ENCODE measurements around the gene TMEM59L. TPM values are rescaled to one million over a fixed set of nuclear protein-coding genes. Genes with fewer than 3 reads are reported as not detected.

Gene TMEM59L
- total and polyA plus RNA-seq, 10 of the 15 experiments (the other 5 are each of a cell fraction or from before 2014, with no cell fraction given), result 0.06 TPM; not detected in 9

DNA sequence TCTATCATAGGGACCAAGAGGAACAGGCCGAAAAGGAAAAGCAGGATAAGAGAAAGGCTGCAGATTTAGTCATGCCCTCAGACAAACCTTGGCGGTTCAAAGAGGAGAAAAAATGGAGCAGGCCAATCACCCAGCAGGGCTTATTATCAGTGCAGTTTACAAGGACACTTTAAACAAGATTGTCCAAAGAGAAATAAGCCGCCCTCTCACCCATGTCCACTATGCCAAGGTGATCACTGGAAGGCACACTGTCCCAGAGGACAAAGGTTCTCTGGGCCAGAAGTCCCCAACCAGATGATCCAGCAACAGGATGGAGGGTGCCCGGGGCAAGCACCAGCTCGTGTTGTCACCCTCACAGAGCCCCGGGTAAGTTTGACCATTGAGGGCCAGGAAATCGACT, 32.4 kb upstream of the TMEM59L start (continued):
- no peak for TF ChIP-seq ATF7 (IDR thresholded peaks at IDR 0.05; ENCODE audit: low read depth)
- TF ChIP-seq POLR2AphosphoS5 (IDR thresholded peaks at IDR 0.05; ENCODE audit: low read length), result no peak
- TF ChIP-seq IRF4 (IDR thresholded peaks at IDR 0.05; ENCODE audit: low read depth, low read length), result no peak

DNA sequence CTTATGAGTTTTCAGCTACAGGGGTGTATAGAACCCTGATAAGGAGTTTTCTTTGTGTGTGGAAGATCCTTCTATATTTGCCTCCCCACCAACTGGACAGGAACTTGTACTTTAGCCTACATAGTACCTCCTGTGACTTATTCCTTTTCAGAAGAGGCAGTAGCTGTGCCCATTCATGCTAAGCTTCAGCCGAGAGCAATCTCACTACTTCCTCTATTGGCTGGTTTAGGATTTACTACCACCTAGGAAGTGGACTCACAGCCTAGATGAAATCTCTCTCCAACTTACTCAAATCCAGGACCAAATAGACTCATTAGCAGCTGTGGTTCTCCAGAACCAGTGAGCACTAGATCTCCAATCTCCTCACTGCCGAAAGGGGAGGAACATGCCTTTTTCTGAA, 26.4 kb upstream of the TMEM59L start:
- no TSS peak for BruUV-seq (replicated peaks)
- POLR2A ChIA-PET, result interaction anchor here (1.0 to 6.0 kb wide), 7 partner anchors 10 to 307 kb away, joined by 3 to 43 read pairs (median 7); partner anchors contain the start of genes ELL, FKBP8, KXD1 and UBA52
- peak; percentile 4; the same call in 1 of the 2 replicates for TF ChIP-seq SPI1 (IDR thresholded peaks at IDR 0.05; ENCODE audit: borderline replicate concordance, insufficient read depth, low read depth, low read length)
- no peak for TF ChIP-seq PAX8 (IDR thresholded peaks at IDR 0.05)
- no peak for TF ChIP-seq EGR1 (IDR thresholded peaks at IDR 0.05; ENCODE audit: borderline replicate concordance in 1 of 2, low read depth in 2 of 2, low read length in 2 of 2)
- TF ChIP-seq, protein P1, sequence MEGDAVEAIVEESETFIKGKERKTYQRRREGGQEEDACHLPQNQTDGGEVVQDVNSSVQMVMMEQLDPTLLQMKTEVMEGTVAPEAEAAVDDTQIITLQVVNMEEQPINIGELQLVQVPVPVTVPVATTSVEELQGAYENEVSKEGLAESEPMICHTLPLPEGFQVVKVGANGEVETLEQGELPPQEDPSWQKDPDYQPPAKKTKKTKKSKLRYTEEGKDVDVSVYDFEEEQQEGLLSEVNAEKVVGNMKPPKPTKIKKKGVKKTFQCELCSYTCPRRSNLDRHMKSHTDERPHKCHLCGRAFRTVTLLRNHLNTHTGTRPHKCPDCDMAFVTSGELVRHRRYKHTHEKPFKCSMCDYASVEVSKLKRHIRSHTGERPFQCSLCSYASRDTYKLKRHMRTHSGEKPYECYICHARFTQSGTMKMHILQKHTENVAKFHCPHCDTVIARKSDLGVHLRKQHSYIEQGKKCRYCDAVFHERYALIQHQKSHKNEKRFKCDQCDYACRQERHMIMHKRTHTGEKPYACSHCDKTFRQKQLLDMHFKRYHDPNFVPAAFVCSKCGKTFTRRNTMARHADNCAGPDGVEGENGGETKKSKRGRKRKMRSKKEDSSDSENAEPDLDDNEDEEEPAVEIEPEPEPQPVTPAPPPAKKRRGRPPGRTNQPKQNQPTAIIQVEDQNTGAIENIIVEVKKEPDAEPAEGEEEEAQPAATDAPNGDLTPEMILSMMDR (IDR thresholded peaks at IDR 0.05 in 2 of 3, conservative IDR thresholded peaks at IDR 0.05 in 1 of 3; ENCODE audit: control insufficient read depth in 2 of 3, extremely low read depth in 1 of 3, insufficient read depth in 1 of 3, low read depth in 3 of 3, low read length in 3 of 3), result peak in 2 of 3 experiments; percentile 13 to 20; a peak in 1 of 6 replicates
- no peak for TF ChIP-seq CHD1 (IDR thresholded peaks at IDR 0.05; ENCODE audit: low read depth, low read length)
- Histone ChIP-seq H3K27me3 (replicated peaks in 1 of 2; ENCODE audit: control insufficient read depth in 2 of 2, insufficient read depth in 2 of 2, low read length in 1 of 2) (no peaks in the 10 kb centered on the region), H2AFZ (ENCODE audit: control insufficient read depth, low read depth, low read length) (peak overlapping the region; percentile 61), H3K4me1 (ENCODE audit: control insufficient read depth, insufficient read depth, low read length) (peaks cover 27% of the 10 kb centered on the region), H3K4me3 (no peak overlapping the region), H3K36me3 (ENCODE audit: control insufficient read depth in 2 of 2, insufficient read depth in 2 of 2, low read length in 1 of 2) (peaks cover 0 to 3% of the 10 kb centered on the region in 2 experiments; a peak in 1 of 4 replicates), H4K20me1 (ENCODE audit: control insufficient read depth, insufficient read depth) (no peaks in the 10 kb centered on the region), H3K9ac (ENCODE audit: control insufficient read depth, insufficient read depth, low read length) (no peak overlapping the region), H3K4me2 (ENCODE audit: control insufficient read depth, insufficient read depth) (no peak overlapping the region), H3K79me2 (ENCODE audit: control insufficient read depth, insufficient read depth, low read length) (peaks cover 4% of the 10 kb centered on the region; the same call in 1 of the 2 replicates), H3K9me3 (replicated peaks; ENCODE audit: control insufficient read depth, insufficient read depth, low read length) (no peaks in the 10 kb centered on the region), H3K27ac (ENCODE audit: control insufficient read depth, insufficient read depth) (no peak overlapping the region; the same call in 1 of the 2 replicates)
- SMC1A ChIA-PET (ENCODE audit: uncharacterized antibody, unreplicated experiment), result interaction anchor here (1.4 to 5.2 kb wide), 3 partner anchors 10 to 66 kb away, joined by 4 to 44 read pairs (median 5); partner anchors contain the start of gene UBA52
- DNase-seq (ENCODE audit: low read depth, low spot score) (no peak), FAIRE-seq (no peak), ATAC-seq (no peak)
- intact Hi-C loops (cut with micrococcal nuclease; ENCODE audit: unreplicated experiment), result loop anchor here (5.0 kb wide), 3 partner anchors 44 to 261 kb away; partner anchors contain the start of gene FKBP8
- in situ Hi-C loops (cut with MboI), result no loop called here
- CTCF ChIA-PET, result interaction anchor here (0.8 to 6.0 kb wide), 8 partner anchors 8 to 261 kb away, joined by 3 to 64 read pairs (median 5); partner anchors contain the start of genes ELL, KXD1 and UBA52
- RAD21 ChIA-PET (ENCODE audit: unreplicated experiment), result interaction anchor here (2.0 to 4.8 kb wide), 2 partner anchors 15 to 66 kb away, joined by 10 to 35 read pairs; partner anchors contain the start of genes ELL and UBA52
- 0% methylated on average over 2 of the region's 2 CpGs for WGBS (ENCODE audit: insufficient coverage, insufficient replicate concordance, low lambda C conversion rate, missing lambda C conversion rate)
